LoVo (cell line): ENCODE results near the gene PPP1R7.
A peak's percentile ranks its signal among the peaks of the same experiment; 100 is the strongest.

Experiments used
- DNase-seq: peaks from one replicate; pipeline ENCODE4 v3.0.0-alpha.2; 2016; ENCODE audit warnings: low spot score

The PPP1R7 gene

GRCh38 chr2:241141214-241141770 is 9.0 kb upstream of the PPP1R7 start:
- no peak for DNase-seq

- no peak for DNase-seq
Observed at GRCh38 chr2:241142063-241142462, 8.2 kb upstream of the PPP1R7 start.

GRCh38 chr2:241142593-241142992 is 7.7 kb upstream of the PPP1R7 start:
- no peak for DNase-seq

- DNase-seq, result no peak
Observed at GRCh38 chr2:241146286-241146685, 4.0 kb upstream of the PPP1R7 start.

GRCh38 chr2:241147336-241147735 is 2.9 kb upstream of the PPP1R7 start:
- DNase-seq, result no peak

- no peak for DNase-seq
Observed at GRCh38 chr2:241148239-241148638, 2.0 kb upstream of the PPP1R7 start.

- peak; percentile 96 for DNase-seq
Observed at GRCh38 chr2:241148891-241149674, 1.2 kb upstream of the PPP1R7 start, which contains the start of gene PASK. PASK (minus strand) TSS chr2:241149472; CDS start chr2:241143032, 6,440 bp downstream.

- no peak for DNase-seq
Observed at GRCh38 chr2:241149675-241149924, 667 bp upstream of the PPP1R7 start.

GRCh38 chr2:241150660-241151530 is 628 bp downstream of the PPP1R7 start:
- DNase-seq, result peak; percentile 14

- no peak for DNase-seq
Observed at GRCh38 chr2:241151934-241152660, 1.8 kb downstream of the PPP1R7 start.

GRCh38 chr2:241153616-241154015 is 3.3 kb downstream of the PPP1R7 start:
- DNase-seq, result no peak

- DNase-seq, result no peak
Observed at GRCh38 chr2:241154915-241155314, 4.6 kb downstream of the PPP1R7 start.

- DNase-seq, result no peak
Observed at GRCh38 chr2:241155936-241156335, 5.7 kb downstream of the PPP1R7 start.

GRCh38 chr2:241156971-241157441 is 6.7 kb downstream of the PPP1R7 start:
- DNase-seq, result no peak

GRCh38 chr2:241157841-241158545 is 7.7 kb downstream of the PPP1R7 start:
- no peak for DNase-seq

GRCh38 chr2:241158546-241158900 is 8.3 kb downstream of the PPP1R7 start:
- no peak for DNase-seq

- DNase-seq, result no peak
Observed at GRCh38 chr2:241159116-241159515, 8.8 kb downstream of the PPP1R7 start.

- no peak for DNase-seq
Observed at GRCh38 chr2:241160318-241160717, 10.1 kb downstream of the PPP1R7 start.

GRCh38 chr2:241161646-241162281 is 11.5 kb downstream of the PPP1R7 start:
- no peak for DNase-seq

GRCh38 chr2:241163601-241164118 is 13.4 kb downstream of the PPP1R7 start:
- DNase-seq, result no peak

GRCh38 chr2:241168366-241168765 is 18.1 kb downstream of the PPP1R7 start:
- no peak for DNase-seq
